ENCODE measurements around the gene IL1B. TPM values are rescaled to one million over a fixed set of nuclear protein-coding genes. Genes with fewer than 3 reads are reported as not detected.
"Not testable (repeated sequence)": the region's sequence is repeated elsewhere in the genome, so short reads cannot be mapped to it uniquely, and the experiment has no call there.

The IL1B gene
- total RNA-seq, 1 experiment from 2014 or later = not detected

- DNase-seq (ENCODE audit: low spot score) = no peak
Observed at GRCh38 chr2:112850588-112850987, 14.0 kb upstream of the IL1B start.

- DNase-seq (ENCODE audit: low spot score) = no peak
Observed at GRCh38 chr2:112849956-112850355, 13.4 kb upstream of the IL1B start.

GRCh38 chr2:112848833-112849232 is 12.3 kb upstream of the IL1B start:
- DNase-seq (ENCODE audit: low spot score) = no peak

- no peak for DNase-seq (ENCODE audit: low spot score)
Observed at GRCh38 chr2:112846031-112846430, 9.5 kb upstream of the IL1B start.

- DNase-seq (ENCODE audit: low spot score) = no peak
Observed at GRCh38 chr2:112843836-112844235, 7.3 kb upstream of the IL1B start.

- DNase-seq (ENCODE audit: low spot score) = no peak
Observed at GRCh38 chr2:112843288-112843687, 6.7 kb upstream of the IL1B start.

- DNase-seq (ENCODE audit: low spot score) = no peak
Observed at GRCh38 chr2:112841295-112842044, 4.9 kb upstream of the IL1B start.

GRCh38 chr2:112840068-112840445 is 3.5 kb upstream of the IL1B start:
- no peak for DNase-seq (ENCODE audit: low spot score)

- DNase-seq (ENCODE audit: low spot score) = no peak
Observed at GRCh38 chr2:112839407-112840067, 3.0 kb upstream of the IL1B start.

- DNase-seq (ENCODE audit: low spot score) = no peak
Observed at GRCh38 chr2:112836163-112836560, 417 bp downstream of the IL1B start.

GRCh38 chr2:112835536-112836162 is 930 bp downstream of the IL1B start:
- no peak for DNase-seq (ENCODE audit: low spot score)

- DNase-seq (ENCODE audit: low spot score) = no peak
Observed at GRCh38 chr2:112835061-112835501, 1.5 kb downstream of the IL1B start.

GRCh38 chr2:112834396-112835037 is 2.1 kb downstream of the IL1B start:
- DNase-seq (ENCODE audit: low spot score) = no peak

GRCh38 chr2:112833976-112834375 is 2.6 kb downstream of the IL1B start:
- DNase-seq (ENCODE audit: low spot score) = no peak

- DNase-seq (ENCODE audit: low spot score) = not testable (repeated sequence)
Observed at GRCh38 chr2:112833639-112833931, 3.0 kb downstream of the IL1B start.

- no peak for DNase-seq (ENCODE audit: low spot score)
Observed at GRCh38 chr2:112832841-112833638, 3.5 kb downstream of the IL1B start.

GRCh38 chr2:112831946-112832840 is 4.4 kb downstream of the IL1B start:
- DNase-seq (ENCODE audit: low spot score) = no peak

- DNase-seq (ENCODE audit: low spot score) = no peak
Observed at GRCh38 chr2:112831513-112831845, 5.1 kb downstream of the IL1B start.

- no peak for DNase-seq (ENCODE audit: low spot score)
Observed at GRCh38 chr2:112830682-112831512, 5.7 kb downstream of the IL1B start.

Measured in H4 (cell line).